WTC11 (cell line): ENCODE results near the gene CD22. TPM values are rescaled to one million over a fixed set of nuclear protein-coding genes. Genes with fewer than 3 reads are reported as not detected.

Source experiments
- ATAC-seq: fragments of 200-7000 bp; cut with Tn5 transposase; 2 replicates; pipeline ENCODE4 v1.10.0; 2021; ENCODE audit warnings: mild to moderate bottlenecking, moderate library complexity
- CTCF ChIA-PET: fragments of 300-600 bp; sonication (Branson Sonifier 250); formaldehyde crosslinking; loops from one replicate; lab custom pipeline; 2021; ENCODE audit warnings: antibody characterized with exemption; lab: Charles Lee
- POLR2A ChIA-PET: fragments of 350-600 bp; sonication (Branson Sonifier 250); formaldehyde crosslinking; loops from one replicate; lab custom pipeline; 2021; ENCODE audit warnings: antibody characterized with exemption; lab: Charles Lee
- DNase-seq: peaks from one replicate; pipeline ENCODE4 v3.0.0; 2021; ENCODE audit warnings: low spot score
- H3K27ac Mint-ChIP-seq: 2 replicates; pipeline ENCODE4 v1.8.0; 2021; ENCODE audit warnings: mixed read lengths
- H3K27me3 Mint-ChIP-seq: 2 replicates; pipeline ENCODE4 v1.8.0; 2021; ENCODE audit warnings: low read depth, mild to moderate bottlenecking, moderate library complexity, mixed read lengths
- H3K36me3 Mint-ChIP-seq: 2 replicates; pipeline ENCODE4 v1.8.0; 2021; ENCODE audit warnings: mixed read lengths
- H3K4me1 Mint-ChIP-seq: 2 replicates; pipeline ENCODE4 v1.8.0; 2022; ENCODE audit warnings: mixed read lengths
- H3K4me3 Mint-ChIP-seq: 2 replicates; pipeline ENCODE4 v1.8.0; 2021; ENCODE audit warnings: mild to moderate bottlenecking, moderate library complexity, mixed read lengths
- H3K9me3 Mint-ChIP-seq: 2 replicates; pipeline ENCODE4 v1.8.0; 2021; ENCODE audit warnings: mixed read lengths
- ATF3 ChIP-seq: sonication (generic); formaldehyde crosslinking; conservative IDR thresholded peaks from 2 replicates; pipeline ENCODE4 v1.8.1; 2022; ENCODE audit warnings: mild to moderate bottlenecking, missing genetic modification reagents
- CREM ChIP-seq: sonication (generic); formaldehyde crosslinking; IDR thresholded peaks from 2 replicates; pipeline ENCODE4 v1.8.1; 2022; ENCODE audit warnings: mild to moderate bottlenecking, missing genetic modification reagents, moderate library complexity
- CTCF ChIP-seq: fragments of 200-600 bp; IDR thresholded peaks from 2 replicates; pipeline ENCODE4 v1.8.0; 2022; ENCODE audit warnings: antibody characterized with exemption
- FOXJ3 ChIP-seq: sonication (generic); formaldehyde crosslinking; IDR thresholded peaks from 2 replicates; pipeline ENCODE4 v1.9.0; 2021; ENCODE audit warnings: missing genetic modification reagents, mild to moderate bottlenecking, borderline replicate concordance
- NR1H2 ChIP-seq: sonication (generic); formaldehyde crosslinking; IDR thresholded peaks from 2 replicates; pipeline ENCODE4 v1.9.0; 2021; ENCODE audit warnings: mild to moderate bottlenecking, moderate library complexity, missing genetic modification reagents
- SMAD3 ChIP-seq: sonication (generic); formaldehyde crosslinking; IDR thresholded peaks from 2 replicates; pipeline ENCODE4 v1.8.0; 2022; ENCODE audit warnings: missing genetic modification reagents, mild to moderate bottlenecking, borderline replicate concordance
- TEAD4 ChIP-seq: sonication (generic); formaldehyde crosslinking; IDR thresholded peaks from 2 replicates; pipeline ENCODE4 v1.8.0; 2022; ENCODE audit warnings: mild to moderate bottlenecking, missing genetic modification reagents
- ZNF219 ChIP-seq: sonication (generic); formaldehyde crosslinking; IDR thresholded peaks from 2 replicates; pipeline ENCODE4 v1.8.0; 2023; ENCODE audit warnings: missing genetic modification reagents, mild to moderate bottlenecking, borderline replicate concordance
- ZNF281 ChIP-seq: sonication (generic); formaldehyde crosslinking; IDR thresholded peaks from 2 replicates; pipeline ENCODE4 v1.8.0; 2023; ENCODE audit warnings: mild to moderate bottlenecking, missing genetic modification reagents
- ZNF425 ChIP-seq: fragments of 250-450 bp; sonication (Bioruptor Pico); conservative IDR thresholded peaks from 2 replicates; pipeline ENCODE4 v1.9.0; 2021; ENCODE audit warnings: mild to moderate bottlenecking
- total RNA-seq: library from RNA; stranded (reverse); gene quantifications from 3 replicates; pipeline ENCODE4 v1.2.3, GENCODE V29; 2021
- TF ChIP-seq, protein P1 (sequence below): sonication (generic); formaldehyde crosslinking; IDR thresholded peaks from 2 replicates; pipeline ENCODE4 v1.8.1; 2022; ENCODE audit warnings: missing genetic modification reagents, borderline replicate concordance
- TF ChIP-seq, protein P2 (sequence below): fragments of 250-450 bp; sonication (Bioruptor Pico); IDR thresholded peaks from 2 replicates; pipeline ENCODE4 v2.1.2; 2022; ENCODE audit warnings: mild to moderate bottlenecking, moderate library complexity
- TF ChIP-seq, protein P3 (sequence below): fragments of 250-450 bp; sonication (Bioruptor Pico); IDR thresholded peaks from 2 replicates; pipeline ENCODE4 v1.9.0; 2021; ENCODE audit warnings: mild to moderate bottlenecking

The CD22 gene
- total RNA-seq, 1 experiment from 2014 or later, result 0.28 TPM

DNA sequence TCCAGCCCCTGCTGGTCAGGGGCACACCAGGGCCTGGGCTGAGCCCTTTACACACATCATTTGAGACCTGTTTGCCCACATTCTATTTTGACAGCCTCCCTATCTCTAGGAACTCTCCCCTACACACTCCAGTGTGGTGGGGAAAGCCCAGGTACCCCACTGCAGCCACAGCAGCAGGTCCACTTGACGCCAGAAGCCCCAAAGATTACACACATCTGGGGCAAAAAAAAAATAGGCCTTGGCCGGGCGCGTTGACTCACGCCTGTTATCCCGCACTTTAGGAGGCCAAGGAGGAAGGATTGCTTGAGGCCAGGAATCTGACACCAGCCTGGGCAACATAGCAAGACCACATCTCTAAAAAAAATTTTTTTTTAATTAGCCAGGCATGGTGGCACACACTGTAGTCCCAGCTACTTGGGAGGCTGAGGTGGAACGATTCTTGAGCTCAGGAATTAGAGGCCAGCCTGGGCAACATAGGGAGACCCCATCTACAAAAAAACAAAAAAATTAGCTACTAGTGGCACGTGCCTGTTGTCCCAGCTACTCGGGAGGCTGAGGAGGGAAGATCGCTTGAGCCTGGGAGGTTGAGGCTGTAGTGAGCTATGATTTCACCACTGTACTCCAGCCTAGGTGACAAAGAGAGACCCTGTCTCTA is 18.0 kb upstream of the CD22 start:
- Mint-ChIP-seq H3K9me3 (no peaks in the 10 kb centered on the region), H3K27ac (no peak overlapping the region), H3K4me3 (no peak overlapping the region), H3K27me3 (no peaks in the 10 kb centered on the region), H3K36me3 (no peaks in the 10 kb centered on the region), H3K4me1 (no peaks in the 10 kb centered on the region)
- no peak for DNase-seq
- ChIA-PET POLR2A (no interaction called here), CTCF (interaction anchor here (1.4 kb wide), 1 partner anchor 42 kb away, joined by 5 read pairs; no protein-coding TSS in a partner anchor)
- TF ChIP-seq NR1H2, result no peak
- no peak for TF ChIP-seq ZNF219 (CRISPR knock-in tag)
- no peak for TF ChIP-seq CTCF
- TF ChIP-seq, protein P1, sequence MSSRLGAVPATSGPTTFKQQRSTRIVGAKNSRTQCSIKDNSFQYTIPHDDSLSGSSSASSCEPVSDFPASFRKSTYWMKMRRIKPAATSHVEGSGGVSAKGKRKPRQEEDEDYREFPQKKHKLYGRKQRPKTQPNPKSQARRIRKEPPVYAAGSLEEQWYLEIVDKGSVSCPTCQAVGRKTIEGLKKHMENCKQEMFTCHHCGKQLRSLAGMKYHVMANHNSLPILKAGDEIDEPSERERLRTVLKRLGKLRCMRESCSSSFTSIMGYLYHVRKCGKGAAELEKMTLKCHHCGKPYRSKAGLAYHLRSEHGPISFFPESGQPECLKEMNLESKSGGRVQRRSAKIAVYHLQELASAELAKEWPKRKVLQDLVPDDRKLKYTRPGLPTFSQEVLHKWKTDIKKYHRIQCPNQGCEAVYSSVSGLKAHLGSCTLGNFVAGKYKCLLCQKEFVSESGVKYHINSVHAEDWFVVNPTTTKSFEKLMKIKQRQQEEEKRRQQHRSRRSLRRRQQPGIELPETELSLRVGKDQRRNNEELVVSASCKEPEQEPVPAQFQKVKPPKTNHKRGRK, result no peak
- TF ChIP-seq ATF3, result no peak
- TF ChIP-seq, protein P2, sequence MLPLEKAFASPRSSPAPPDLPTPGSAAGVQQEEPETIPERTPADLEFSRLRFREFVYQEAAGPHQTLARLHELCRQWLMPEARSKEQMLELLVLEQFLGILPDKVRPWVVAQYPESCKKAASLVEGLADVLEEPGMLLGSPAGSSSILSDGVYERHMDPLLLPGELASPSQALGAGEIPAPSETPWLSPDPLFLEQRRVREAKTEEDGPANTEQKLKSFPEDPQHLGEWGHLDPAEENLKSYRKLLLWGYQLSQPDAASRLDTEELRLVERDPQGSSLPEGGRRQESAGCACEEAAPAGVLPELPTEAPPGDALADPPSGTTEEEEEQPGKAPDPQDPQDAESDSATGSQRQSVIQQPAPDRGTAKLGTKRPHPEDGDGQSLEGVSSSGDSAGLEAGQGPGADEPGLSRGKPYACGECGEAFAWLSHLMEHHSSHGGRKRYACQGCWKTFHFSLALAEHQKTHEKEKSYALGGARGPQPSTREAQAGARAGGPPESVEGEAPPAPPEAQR (CRISPR knock-in tag), result no peak
- no peak for TF ChIP-seq FOXJ3 (CRISPR knock-in tag)
- no peak for TF ChIP-seq ZNF281 (CRISPR knock-in tag)
- no peak for TF ChIP-seq ZNF425 (CRISPR knock-in tag)
- no peak for TF ChIP-seq SMAD3 (CRISPR knock-in tag)
- TF ChIP-seq TEAD4 (CRISPR knock-in tag), result no peak
- TF ChIP-seq, protein P3, sequence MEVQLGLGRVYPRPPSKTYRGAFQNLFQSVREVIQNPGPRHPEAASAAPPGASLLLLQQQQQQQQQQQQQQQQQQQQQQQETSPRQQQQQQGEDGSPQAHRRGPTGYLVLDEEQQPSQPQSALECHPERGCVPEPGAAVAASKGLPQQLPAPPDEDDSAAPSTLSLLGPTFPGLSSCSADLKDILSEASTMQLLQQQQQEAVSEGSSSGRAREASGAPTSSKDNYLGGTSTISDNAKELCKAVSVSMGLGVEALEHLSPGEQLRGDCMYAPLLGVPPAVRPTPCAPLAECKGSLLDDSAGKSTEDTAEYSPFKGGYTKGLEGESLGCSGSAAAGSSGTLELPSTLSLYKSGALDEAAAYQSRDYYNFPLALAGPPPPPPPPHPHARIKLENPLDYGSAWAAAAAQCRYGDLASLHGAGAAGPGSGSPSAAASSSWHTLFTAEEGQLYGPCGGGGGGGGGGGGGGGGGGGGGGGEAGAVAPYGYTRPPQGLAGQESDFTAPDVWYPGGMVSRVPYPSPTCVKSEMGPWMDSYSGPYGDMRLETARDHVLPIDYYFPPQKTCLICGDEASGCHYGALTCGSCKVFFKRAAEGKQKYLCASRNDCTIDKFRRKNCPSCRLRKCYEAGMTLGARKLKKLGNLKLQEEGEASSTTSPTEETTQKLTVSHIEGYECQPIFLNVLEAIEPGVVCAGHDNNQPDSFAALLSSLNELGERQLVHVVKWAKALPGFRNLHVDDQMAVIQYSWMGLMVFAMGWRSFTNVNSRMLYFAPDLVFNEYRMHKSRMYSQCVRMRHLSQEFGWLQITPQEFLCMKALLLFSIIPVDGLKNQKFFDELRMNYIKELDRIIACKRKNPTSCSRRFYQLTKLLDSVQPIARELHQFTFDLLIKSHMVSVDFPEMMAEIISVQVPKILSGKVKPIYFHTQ (CRISPR knock-in tag), result no peak
- TF ChIP-seq CREM (CRISPR knock-in tag), result no peak
- no peak for ATAC-seq
